SU-DHL-6 (cell line): Measurements from ENCODE around the gene BTBD2.

Experiments
- EZH2phosphoT487 ChIP-seq: fragments of 200-600 bp; sonication (generic), shearing (Covaris generic); conservative IDR thresholded peaks from 2 replicates; pipeline ENCODE4 v1.6.1; 2018; ENCODE audit warnings: mild to moderate bottlenecking, antibody characterized with exemption, low read length, moderate library complexity, mixed read lengths
- TF ChIP-seq, protein P1 (sequence below): fragments of 200-600 bp; sonication (generic); IDR thresholded peaks from one replicate; pipeline ENCODE4 v1.5.1; 2017; ENCODE audit warnings: antibody characterized with exemption, mild to moderate bottlenecking, low read length, moderate library complexity; ENCODE audit not compliant: insufficient read depth, poor library complexity, severe bottlenecking

GRCh38 chr19:2050349-2050990 is 35.0 kb upstream of the BTBD2 start:
- TF ChIP-seq, protein P1, sequence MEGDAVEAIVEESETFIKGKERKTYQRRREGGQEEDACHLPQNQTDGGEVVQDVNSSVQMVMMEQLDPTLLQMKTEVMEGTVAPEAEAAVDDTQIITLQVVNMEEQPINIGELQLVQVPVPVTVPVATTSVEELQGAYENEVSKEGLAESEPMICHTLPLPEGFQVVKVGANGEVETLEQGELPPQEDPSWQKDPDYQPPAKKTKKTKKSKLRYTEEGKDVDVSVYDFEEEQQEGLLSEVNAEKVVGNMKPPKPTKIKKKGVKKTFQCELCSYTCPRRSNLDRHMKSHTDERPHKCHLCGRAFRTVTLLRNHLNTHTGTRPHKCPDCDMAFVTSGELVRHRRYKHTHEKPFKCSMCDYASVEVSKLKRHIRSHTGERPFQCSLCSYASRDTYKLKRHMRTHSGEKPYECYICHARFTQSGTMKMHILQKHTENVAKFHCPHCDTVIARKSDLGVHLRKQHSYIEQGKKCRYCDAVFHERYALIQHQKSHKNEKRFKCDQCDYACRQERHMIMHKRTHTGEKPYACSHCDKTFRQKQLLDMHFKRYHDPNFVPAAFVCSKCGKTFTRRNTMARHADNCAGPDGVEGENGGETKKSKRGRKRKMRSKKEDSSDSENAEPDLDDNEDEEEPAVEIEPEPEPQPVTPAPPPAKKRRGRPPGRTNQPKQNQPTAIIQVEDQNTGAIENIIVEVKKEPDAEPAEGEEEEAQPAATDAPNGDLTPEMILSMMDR = no peak
- TF ChIP-seq EZH2phosphoT487 = no peak
